Measurements from ENCODE around the gene ASB18.

ASB18 gene

GRCh38 chr2:236210536-236210935 is 53.7 kb downstream of the ASB18 start:
- Histone ChIP-seq H3K9me3 (ENCODE audit: insufficient read depth, low read depth, low read length) (no peaks in the 10 kb centered on the region; the same call in 1 of the 2 replicates), H4K20me1 (ENCODE audit: insufficient read depth, low read length, poor library complexity, severe bottlenecking) (no peaks in the 10 kb centered on the region), H3F3A (ENCODE audit: low read depth) (no peaks in the 10 kb centered on the region), H3K36me3 (ENCODE audit: insufficient read depth, low read length) (no peaks in the 10 kb centered on the region), H2AFZ (ENCODE audit: low read length) (no peak overlapping the region), H3K27me3 (ENCODE audit: insufficient read depth, low read length, poor library complexity, severe bottlenecking) (no peaks in the 10 kb centered on the region), H3K4me3 (ENCODE audit: low read length, poor library complexity, severe bottlenecking) (no peak overlapping the region), H3K79me2 (ENCODE audit: insufficient read depth, low read length) (no peaks in the 10 kb centered on the region), H3K4me1 (ENCODE audit: insufficient read depth, low read length, poor library complexity, severe bottlenecking) (no peaks in the 10 kb centered on the region), H3K9ac (ENCODE audit: low read depth, low read length, poor library complexity, severe bottlenecking) (no peak overlapping the region), H3K4me2 (ENCODE audit: low read depth, low read length, poor library complexity, severe bottlenecking) (no peak overlapping the region), H3K9me2 (replicated peaks; ENCODE audit: low read depth, low read length) (no peaks in the 10 kb centered on the region)
- TF ChIP-seq CTCF (conservative IDR thresholded peaks at IDR 0.05; ENCODE audit: low read length): no peak
- TF ChIP-seq EZH2phosphoT487 (IDR thresholded peaks at IDR 0.05; ENCODE audit: borderline replicate concordance): no peak

GRCh38 chr2:236209996-236210395 is 54.2 kb downstream of the ASB18 start:
- Histone ChIP-seq H3K4me2 (ENCODE audit: low read depth, low read length, poor library complexity, severe bottlenecking) (no peak overlapping the region), H3K27me3 (ENCODE audit: insufficient read depth, low read length, poor library complexity, severe bottlenecking) (no peaks in the 10 kb centered on the region), H3K36me3 (ENCODE audit: insufficient read depth, low read length) (no peaks in the 10 kb centered on the region), H3K9me3 (ENCODE audit: insufficient read depth, low read depth, low read length) (no peaks in the 10 kb centered on the region; the same call in 1 of the 2 replicates), H3K79me2 (ENCODE audit: insufficient read depth, low read length) (no peaks in the 10 kb centered on the region), H4K20me1 (ENCODE audit: insufficient read depth, low read length, poor library complexity, severe bottlenecking) (no peaks in the 10 kb centered on the region), H3K4me1 (ENCODE audit: insufficient read depth, low read length, poor library complexity, severe bottlenecking) (no peaks in the 10 kb centered on the region), H2AFZ (ENCODE audit: low read length) (no peak overlapping the region), H3K9me2 (replicated peaks; ENCODE audit: low read depth, low read length) (no peaks in the 10 kb centered on the region), H3K9ac (ENCODE audit: low read depth, low read length, poor library complexity, severe bottlenecking) (no peak overlapping the region), H3K4me3 (ENCODE audit: low read length, poor library complexity, severe bottlenecking) (no peak overlapping the region), H3F3A (ENCODE audit: low read depth) (no peaks in the 10 kb centered on the region)
- TF ChIP-seq EZH2phosphoT487 (IDR thresholded peaks at IDR 0.05; ENCODE audit: borderline replicate concordance): no peak

- Histone ChIP-seq H3K9ac (ENCODE audit: low read depth, low read length, poor library complexity, severe bottlenecking) (no peak overlapping the region), H3F3A (ENCODE audit: low read depth) (no peaks in the 10 kb centered on the region)
Measured at GRCh38 chr2:236209535-236209934, 54.7 kb downstream of the ASB18 start.

More at GRCh38 chr2:236209535-236209934, 54.7 kb downstream of the ASB18 start:
- TF ChIP-seq EZH2phosphoT487 (IDR thresholded peaks at IDR 0.05; ENCODE audit: borderline replicate concordance) (no peak), CTCF (conservative IDR thresholded peaks at IDR 0.05; ENCODE audit: low read length) (no peak)
- no peaks in the 10 kb centered on the region for H3K4me1 ChIP-seq (ENCODE audit: insufficient read depth, low read length, poor library complexity, severe bottlenecking)
- H3K4me2 ChIP-seq (ENCODE audit: low read depth, low read length, poor library complexity, severe bottlenecking): no peak overlapping the region
- no peaks in the 10 kb centered on the region for H3K9me2 ChIP-seq (replicated peaks; ENCODE audit: low read depth, low read length)
- H3K36me3 ChIP-seq (ENCODE audit: insufficient read depth, low read length): no peaks in the 10 kb centered on the region
- H4K20me1 ChIP-seq (ENCODE audit: insufficient read depth, low read length, poor library complexity, severe bottlenecking): no peaks in the 10 kb centered on the region
- H2AFZ ChIP-seq (ENCODE audit: low read length): no peak overlapping the region
- no peaks in the 10 kb centered on the region; the same call in 1 of the 2 replicates for H3K9me3 ChIP-seq (ENCODE audit: insufficient read depth, low read depth, low read length)
- H3K79me2 ChIP-seq (ENCODE audit: insufficient read depth, low read length): no peaks in the 10 kb centered on the region
- no peaks in the 10 kb centered on the region for H3K27me3 ChIP-seq (ENCODE audit: insufficient read depth, low read length, poor library complexity, severe bottlenecking)
- no peak overlapping the region for H3K4me3 ChIP-seq (ENCODE audit: low read length, poor library complexity, severe bottlenecking)

All from Loucy (cell line).